Epithelial cell of esophagus (primary cell): ENCODE data around the gene DNAJB6.

Experiments
- DNase-seq: peaks from one replicate; pipeline ENCODE4 v3.0.0; 2010; ENCODE audit warnings: low read depth
- H3K4me3 ChIP-seq: 2 replicates; pipeline ENCODE4 v1.5.1; 2011; ENCODE audit warnings: mild to moderate bottlenecking, low read length, control low read depth
- CTCF ChIP-seq: IDR thresholded peaks from 2 replicates; pipeline ENCODE4 v1.5.1; 2011; ENCODE audit warnings: low read depth, mild to moderate bottlenecking, low read length, control low read depth, inconsistent platforms; ENCODE audit not compliant: insufficient read depth; ENCODE audit errors: missing control alignments

DNAJB6 gene

DNA sequence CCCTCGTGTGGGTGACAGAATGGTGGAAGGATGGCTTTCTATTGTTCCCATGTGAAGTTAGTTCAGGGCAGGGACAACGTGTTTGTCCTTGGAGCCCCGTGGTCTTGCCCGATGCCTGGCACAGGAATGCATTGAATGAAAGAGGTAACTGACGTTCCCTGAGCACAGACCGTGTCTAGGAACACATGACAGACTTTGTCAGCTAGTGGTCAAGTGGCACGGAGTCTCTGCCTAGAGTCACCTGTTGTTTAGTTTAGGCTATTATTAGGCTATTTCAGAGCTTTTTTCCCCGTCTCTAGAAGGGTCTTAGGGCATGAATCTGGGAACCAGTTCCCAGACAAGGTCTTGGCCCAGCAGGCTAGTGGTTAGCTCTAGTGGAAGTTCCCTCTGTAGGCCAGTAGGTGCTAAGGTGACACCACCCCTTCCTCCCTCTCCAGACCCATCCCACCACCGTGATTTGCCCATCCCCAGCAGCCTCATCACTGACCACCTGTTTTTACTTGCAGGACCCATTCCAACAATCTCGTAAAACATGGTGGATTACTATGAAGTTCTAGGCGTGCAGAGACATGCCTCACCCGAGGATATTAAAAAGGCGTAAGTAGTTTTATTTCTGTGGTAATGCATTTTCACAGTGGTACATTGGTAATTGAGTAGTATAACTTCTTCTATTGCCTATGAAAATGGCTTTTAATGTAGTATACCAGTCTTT, 21.4 kb downstream of the DNAJB6 start:
- H3K4me3 ChIP-seq: no peak overlapping the region
- peak; percentile 20 for DNase-seq
- TF ChIP-seq CTCF: no peak

GRCh38 chr7:157358753-157359096, 21.9 kb downstream of the DNAJB6 start:
- TF ChIP-seq CTCF: no peak
- DNase-seq: no peak
- H3K4me3 ChIP-seq: no peak overlapping the region

DNA sequence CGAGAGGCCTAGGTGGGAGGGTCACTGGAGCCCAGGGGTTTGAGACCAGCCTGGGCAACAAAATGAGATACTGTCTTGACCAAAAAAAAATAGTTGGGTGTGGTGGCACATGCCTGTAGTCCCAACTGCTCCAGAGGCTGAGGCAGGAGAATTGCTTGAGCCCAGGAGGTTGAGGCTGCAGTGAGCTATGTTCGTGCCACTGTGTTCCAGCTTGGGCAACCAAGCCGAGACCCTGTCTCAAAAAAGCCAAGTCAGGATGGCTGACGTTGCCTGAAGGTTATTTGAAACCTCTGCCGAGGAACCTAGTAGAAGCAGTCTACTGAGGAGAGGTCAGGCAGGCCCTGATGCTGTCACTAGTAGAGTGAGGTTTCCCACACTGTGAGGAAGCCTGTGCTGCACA, 22.8 kb downstream of the DNAJB6 start:
- no peak for TF ChIP-seq CTCF
- H3K4me3 ChIP-seq: no peak overlapping the region
- no peak for DNase-seq

DNA sequence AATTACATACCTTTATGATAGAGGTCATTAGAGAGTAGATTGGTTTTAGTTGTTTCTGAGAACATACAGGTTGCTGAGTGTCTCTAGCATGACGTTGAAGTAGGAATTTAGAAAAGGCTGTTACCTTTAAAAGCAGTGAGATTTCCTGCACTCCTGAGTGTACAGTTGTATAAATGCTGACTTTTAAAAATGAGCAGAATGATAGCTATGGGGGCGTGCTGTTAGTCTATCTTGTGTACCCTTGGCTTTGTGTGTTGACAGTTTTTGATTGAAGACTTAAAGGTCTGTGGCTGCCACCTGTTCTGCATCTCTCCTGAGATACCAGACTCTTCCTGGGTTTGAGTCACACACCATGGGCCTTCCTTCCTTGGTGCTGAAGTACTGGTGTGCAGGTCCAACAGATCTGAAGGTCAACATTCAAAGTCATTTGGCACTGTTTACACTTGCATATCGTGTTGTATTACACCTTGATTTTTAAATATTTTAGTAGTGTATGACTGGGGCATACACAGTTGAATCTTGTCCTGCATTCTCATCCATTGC, 23.8 kb downstream of the DNAJB6 start:
- DNase-seq: no peak
- H3K4me3 ChIP-seq: no peak overlapping the region
- no peak for TF ChIP-seq CTCF

DNA sequence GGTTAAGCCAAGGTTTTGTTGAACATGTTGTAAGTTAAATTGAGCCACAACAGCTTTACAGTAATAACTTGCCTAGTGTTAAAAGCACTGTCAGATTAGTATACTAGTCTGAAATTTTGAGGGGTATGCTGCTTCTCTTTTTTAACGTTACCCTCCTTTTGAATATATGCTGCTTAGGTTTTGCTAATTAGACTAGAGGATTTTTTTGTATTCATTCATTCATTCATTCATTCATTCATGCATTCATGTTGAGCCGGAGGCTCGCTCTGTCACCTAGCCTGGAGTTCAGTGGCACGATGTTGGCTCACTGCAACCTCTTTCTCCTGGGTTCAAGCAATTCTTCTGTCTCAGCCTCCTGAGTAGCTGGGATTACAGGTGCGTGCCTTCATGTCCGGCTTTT, 24.7 kb downstream of the DNAJB6 start:
- no peak for TF ChIP-seq CTCF
- DNase-seq: no peak
- no peak overlapping the region for H3K4me3 ChIP-seq

DNA sequence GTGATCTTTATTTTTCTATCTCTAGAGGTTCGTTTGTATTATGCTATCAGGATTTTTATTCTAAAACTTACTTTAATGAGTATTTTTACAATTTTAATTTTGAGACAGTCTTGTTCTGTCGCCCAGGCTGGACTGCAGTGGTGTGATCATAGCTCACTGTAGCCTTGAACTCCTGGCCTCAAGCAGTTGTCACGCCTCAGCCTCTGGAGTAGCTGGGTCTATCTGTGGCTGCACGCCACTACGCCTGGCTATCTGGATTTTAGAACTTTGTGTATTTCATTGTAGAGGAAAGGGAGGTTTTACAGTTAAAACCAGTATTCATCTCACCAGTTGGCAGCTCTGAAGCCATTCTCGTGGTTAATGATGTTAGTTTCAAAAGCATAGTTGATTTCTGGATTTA, 25.9 kb downstream of the DNAJB6 start:
- no peak for TF ChIP-seq CTCF
- DNase-seq: no peak
- H3K4me3 ChIP-seq: no peak overlapping the region

GRCh38 chr7:157366722-157367121, 29.9 kb downstream of the DNAJB6 start:
- no peak overlapping the region for H3K4me3 ChIP-seq
- no peak for DNase-seq
- TF ChIP-seq CTCF: no peak
